GM18867 (cell line): ENCODE results near the gene STX4.

Experiments used
- ATAC-seq: cut with Tn5 transposase; IDR thresholded peaks from one replicate; pipeline ENCODE4 v1.9.1; 2021; ENCODE audit warnings: mild to moderate bottlenecking, moderate library complexity; ENCODE audit not compliant: unreplicated experiment

STX4 gene, protein sequence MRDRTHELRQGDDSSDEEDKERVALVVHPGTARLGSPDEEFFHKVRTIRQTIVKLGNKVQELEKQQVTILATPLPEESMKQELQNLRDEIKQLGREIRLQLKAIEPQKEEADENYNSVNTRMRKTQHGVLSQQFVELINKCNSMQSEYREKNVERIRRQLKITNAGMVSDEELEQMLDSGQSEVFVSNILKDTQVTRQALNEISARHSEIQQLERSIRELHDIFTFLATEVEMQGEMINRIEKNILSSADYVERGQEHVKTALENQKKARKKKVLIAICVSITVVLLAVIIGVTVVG

GRCh38 chr16:31032736-31033708 is at the start of gene STX4:
TSS of gene STX4 (plus strand) at chr16:31033558. CDS start at chr16:31033806, 248 bp downstream.
- peak; percentile 87 for ATAC-seq

GRCh38 chr16:30983898-30984610 is 49.3 kb upstream of the STX4 start:
- ATAC-seq = no peak

- ATAC-seq = no peak
Measured at GRCh38 chr16:30984669-30985400, 48.5 kb upstream of the STX4 start, which contains the start of gene HSD3B7. TSS of gene HSD3B7 (plus strand) at chr16:30985207. CDS start at chr16:30985659, 452 bp downstream.

GRCh38 chr16:30985401-30986128 is 47.8 kb upstream of the STX4 start:
- ATAC-seq = no peak

DNA sequence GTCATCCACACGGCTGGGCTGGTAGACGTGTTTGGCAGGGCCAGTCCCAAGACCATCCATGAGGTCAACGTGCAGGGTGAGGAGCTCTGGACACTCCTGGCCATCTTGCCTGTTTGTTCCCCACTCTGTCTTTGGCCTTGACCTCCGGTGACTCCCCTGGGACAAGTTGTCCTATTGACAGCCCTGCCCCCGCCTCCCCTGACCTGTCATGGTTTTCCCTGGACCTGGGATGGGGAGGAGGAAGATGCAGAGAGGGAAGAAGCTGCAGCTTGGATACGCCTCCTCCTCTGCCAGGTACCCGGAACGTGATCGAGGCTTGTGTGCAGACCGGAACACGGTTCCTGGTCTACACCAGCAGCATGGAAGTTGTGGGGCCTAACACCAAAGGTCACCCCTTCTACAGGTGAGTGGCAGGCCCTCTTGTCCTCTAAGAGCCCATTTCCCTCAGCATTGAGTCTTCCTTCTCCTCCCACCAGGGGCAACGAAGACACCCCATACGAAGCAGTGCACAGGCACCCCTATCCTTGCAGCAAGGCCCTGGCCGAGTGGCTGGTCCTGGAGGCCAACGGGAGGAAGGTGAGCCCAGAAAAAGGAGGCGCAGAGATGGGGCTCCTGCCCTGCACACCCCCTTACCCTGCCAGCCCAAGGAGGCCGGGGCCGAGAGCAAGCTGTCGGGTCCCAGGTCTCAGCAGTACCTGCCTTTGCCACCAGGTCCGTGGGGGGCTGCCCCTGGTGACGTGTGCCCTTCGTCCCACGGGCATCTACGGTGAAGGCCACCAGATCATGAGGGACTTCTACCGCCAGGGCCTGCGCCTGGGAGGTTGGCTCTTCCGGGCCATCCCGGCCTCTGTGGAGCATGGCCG is 47.0 kb upstream of the STX4 start:
- no peak for ATAC-seq

- ATAC-seq = no peak
Measured at GRCh38 chr16:30987581-30988190, 45.7 kb upstream of the STX4 start.

- no peak for ATAC-seq
Measured at GRCh38 chr16:30989469-30990047, 43.8 kb upstream of the STX4 start.

GRCh38 chr16:30990105-30990504 is 43.3 kb upstream of the STX4 start:
- no peak for ATAC-seq

DNA sequence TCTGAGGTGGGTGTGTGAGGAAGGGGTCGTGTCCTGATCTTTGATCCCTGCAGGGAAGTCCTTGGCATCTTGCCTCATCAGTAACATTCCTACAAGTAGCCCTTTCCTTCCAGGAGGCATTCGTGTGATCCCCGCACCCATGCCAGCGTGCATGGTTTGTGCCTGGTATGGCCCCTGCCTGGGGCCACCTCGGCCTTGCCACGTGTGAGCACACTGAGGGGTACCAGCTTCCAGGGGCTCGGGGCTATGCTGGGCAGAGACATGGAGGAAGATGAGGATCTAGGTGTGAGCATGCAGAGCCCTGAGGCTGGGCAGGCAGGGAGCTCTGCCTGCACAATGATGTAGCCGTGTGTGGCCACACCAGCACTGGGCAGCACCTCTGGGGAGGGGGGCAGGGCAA is 42.3 kb upstream of the STX4 start:
- ATAC-seq = no peak

DNA sequence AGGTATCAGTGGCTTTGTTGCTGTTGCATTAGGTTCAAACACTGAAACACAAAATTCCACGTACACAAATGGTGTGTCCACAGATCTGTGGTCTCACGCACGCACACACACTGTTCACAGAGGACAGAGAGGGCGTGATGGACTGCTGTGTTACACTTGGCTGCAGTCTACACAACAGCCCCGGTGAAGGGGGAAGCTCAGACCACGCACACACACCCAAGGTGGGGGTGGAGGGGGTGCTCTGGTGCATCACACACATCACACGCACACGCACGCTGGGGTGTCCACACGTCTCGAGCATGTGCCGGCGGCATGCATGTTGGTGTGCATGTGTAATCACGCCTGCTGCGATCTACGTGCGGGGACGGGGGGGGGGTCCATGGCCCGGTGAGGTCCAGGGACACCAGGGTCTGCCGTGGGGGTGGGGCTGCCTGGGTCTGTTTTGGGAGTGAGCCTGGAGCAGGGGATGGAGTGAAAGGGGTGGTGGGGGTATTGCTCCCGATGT is 41.0 kb upstream of the STX4 start:
- ATAC-seq = no peak

GRCh38 chr16:30992931-30993816 is 40.2 kb upstream of the STX4 start:
- no peak for ATAC-seq

GRCh38 chr16:30995927-30996323 is 37.4 kb upstream of the STX4 start:
- ATAC-seq = no peak

DNA sequence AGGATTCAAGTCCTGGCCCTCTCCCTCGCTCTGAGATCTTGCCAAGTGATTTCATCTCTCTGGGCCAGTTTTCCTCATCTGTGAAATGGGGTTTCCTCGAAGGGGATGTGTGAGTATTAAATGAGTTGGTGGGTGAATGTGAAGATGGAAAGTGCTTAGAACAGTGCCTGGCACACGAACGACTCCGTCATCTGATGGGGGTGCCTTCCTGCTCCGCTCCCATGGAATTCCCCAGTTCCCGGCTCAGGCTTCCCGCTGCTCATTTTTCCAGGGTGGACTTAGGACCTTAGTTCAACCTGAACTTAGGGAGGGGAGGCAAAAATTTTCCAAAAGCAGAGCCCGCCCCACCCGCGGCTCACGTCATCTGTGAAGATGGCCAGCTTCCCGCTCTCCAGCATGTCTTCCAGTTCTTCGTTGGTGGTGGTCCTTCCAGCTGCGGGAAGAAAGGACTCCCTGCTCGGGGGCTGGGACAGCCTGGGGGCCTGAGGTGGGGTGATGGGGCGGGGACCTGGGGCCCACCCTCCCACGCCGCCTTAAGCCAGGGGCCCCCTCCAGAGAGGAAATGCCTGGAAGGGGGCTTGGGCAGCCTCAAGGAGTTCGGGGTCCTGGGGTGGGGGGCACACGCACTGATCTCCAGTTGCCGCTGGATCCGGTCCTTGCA is 36.9 kb upstream of the STX4 start:
- peak; percentile 3 for ATAC-seq

- ATAC-seq = peak; percentile 70
Measured at GRCh38 chr16:30996985-30997724, 36.2 kb upstream of the STX4 start.
